ENCODE data around the gene ZDHHC14.
"Not testable (repeated sequence)": the region's sequence is repeated elsewhere in the genome, so short reads cannot be mapped to it uniquely, and the experiment has no call there.

The ZDHHC14 gene

DNA sequence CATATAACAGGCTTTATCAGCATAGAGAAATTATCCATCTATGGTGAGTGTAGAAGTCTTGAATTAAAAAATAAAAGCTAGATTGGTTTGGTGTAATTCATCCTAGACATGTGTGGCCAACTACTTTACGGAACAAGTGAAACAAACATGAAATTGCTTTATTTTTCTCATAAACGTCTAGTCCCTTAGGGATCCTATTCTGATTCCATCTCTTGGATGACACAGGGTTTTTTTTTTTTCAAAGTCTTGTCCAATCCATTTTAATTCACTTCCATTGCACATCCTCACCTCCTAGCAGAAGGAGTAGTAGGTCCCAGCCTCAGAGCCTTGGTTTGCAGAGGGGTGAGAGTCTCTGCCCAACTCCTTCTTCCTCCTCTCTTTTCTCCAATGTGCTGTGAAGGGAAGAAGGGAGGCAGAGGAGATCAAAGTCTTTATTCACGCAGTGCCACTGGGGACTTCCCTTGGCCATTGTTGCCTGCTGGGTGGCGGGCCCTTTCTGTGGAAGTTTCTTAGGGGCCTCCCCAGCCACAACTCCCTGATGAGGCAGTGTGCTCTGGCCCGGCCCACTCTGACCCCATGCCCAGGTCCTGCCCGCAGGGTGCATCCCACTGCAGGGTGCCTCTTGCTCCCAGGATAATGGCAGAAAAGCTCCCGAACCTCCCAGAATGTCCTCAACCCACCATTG lies 337.7 kb downstream of the ZDHHC14 start:
- TF ChIP-seq, protein P1, sequence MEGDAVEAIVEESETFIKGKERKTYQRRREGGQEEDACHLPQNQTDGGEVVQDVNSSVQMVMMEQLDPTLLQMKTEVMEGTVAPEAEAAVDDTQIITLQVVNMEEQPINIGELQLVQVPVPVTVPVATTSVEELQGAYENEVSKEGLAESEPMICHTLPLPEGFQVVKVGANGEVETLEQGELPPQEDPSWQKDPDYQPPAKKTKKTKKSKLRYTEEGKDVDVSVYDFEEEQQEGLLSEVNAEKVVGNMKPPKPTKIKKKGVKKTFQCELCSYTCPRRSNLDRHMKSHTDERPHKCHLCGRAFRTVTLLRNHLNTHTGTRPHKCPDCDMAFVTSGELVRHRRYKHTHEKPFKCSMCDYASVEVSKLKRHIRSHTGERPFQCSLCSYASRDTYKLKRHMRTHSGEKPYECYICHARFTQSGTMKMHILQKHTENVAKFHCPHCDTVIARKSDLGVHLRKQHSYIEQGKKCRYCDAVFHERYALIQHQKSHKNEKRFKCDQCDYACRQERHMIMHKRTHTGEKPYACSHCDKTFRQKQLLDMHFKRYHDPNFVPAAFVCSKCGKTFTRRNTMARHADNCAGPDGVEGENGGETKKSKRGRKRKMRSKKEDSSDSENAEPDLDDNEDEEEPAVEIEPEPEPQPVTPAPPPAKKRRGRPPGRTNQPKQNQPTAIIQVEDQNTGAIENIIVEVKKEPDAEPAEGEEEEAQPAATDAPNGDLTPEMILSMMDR (IDR thresholded peaks at IDR 0.05) = no peak
- no peak overlapping the region for H3K27ac ChIP-seq
- H3K36me3 ChIP-seq = no peaks in the 10 kb centered on the region
- H3K27me3 ChIP-seq = peaks cover 0 to 3% of the 10 kb centered on the region in 2 donors
- intact Hi-C loops (cut with DNase I; ENCODE audit: low total_unique reads) = no loop called here
- H3K4me3 ChIP-seq = no peak overlapping the region
- peaks cover 0 to 16% (median 4%) of the 10 kb centered on the region in 4 donors for H3K4me1 ChIP-seq
- no peak for DNase-seq
- H3K9me3 ChIP-seq = no peaks in the 10 kb centered on the region

DNA sequence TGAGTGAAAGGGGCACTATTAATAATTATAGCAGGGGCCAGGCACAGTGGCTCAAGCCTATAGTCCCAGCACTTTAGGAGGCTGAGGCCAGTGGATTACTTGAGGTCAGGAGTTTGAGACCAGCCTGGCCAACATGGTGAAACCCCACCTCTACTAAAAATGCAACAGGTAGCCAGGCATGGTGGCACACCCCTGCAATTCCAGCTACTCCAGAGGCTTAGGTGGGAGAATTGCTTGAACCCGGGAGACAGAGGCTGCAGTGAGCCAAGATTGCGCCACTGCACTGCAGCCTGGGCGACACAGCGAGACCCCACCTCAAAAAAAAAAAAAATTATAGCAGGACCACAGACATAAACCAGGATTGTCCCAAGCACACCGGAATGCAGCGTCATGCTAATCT lies 340.0 kb downstream of the ZDHHC14 start:
- H3K27me3 ChIP-seq; H3K27ac ChIP-seq; intact Hi-C loops (cut with DNase I; ENCODE audit: low total_unique reads); H3K4me3 ChIP-seq; DNase-seq; H3K36me3 ChIP-seq: not testable (repeated sequence)
- Histone ChIP-seq H3K9me3 (peaks cover 0 to 15% (median 4%) of the 10 kb centered on the region in 3 donors), H3K4me1 (peaks cover 0 to 11% (median 5%) of the 10 kb centered on the region in 4 donors)

DNA sequence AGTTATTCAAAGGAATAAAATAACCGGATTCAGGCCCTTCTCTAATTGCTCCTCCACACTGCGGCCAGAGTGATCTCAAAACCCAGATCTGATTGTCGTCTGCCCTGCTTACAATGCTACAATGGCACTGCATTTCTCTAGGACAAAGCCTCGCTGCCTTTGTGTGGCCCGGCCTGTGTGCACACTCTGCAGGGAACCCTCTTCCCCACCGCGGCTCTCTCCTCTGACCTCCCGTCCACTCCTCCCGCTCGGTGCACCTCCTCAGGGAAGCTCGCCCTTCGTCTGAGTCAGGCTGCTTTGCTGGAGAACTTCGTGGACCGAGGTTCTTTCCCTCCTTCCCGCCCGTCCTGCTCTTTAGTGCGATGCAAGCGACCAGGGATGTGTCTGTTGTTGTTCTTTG lies 340.4 kb downstream of the ZDHHC14 start:
- intact Hi-C loops (cut with DNase I; ENCODE audit: low total_unique reads) = no loop called here
- peaks cover 0 to 15% (median 4%) of the 10 kb centered on the region in 3 donors for H3K9me3 ChIP-seq
- no peak for DNase-seq
- peaks cover 0 to 10% (median 4%) of the 10 kb centered on the region in 4 donors for H3K4me1 ChIP-seq
- H3K36me3 ChIP-seq = no peaks in the 10 kb centered on the region
- H3K27me3 ChIP-seq = peaks cover 0 to 3% of the 10 kb centered on the region in 2 donors
- no peak overlapping the region for H3K27ac ChIP-seq
- H3K4me3 ChIP-seq = no peak overlapping the region
- TF ChIP-seq, protein P1 (IDR thresholded peaks at IDR 0.05) = no peak

DNA sequence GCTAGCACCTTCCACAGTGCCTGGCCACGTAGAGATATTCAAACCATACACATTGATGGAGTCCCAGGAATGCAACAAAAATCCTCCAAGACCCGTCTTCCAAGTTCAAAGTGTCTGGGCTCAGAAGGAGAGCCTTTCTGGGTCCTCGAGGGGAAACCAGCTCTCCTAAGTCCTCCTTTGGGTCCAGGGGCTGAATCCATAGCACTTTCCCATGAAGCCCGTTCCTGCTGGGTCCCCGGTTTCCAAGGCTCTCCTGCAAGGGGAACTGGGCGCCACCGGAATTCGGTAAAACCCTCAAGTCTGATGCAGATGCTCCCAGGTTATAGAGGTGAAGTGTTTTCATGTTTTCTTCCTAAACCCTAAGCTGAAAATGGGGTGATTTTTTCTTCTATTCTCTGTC lies 340.8 kb downstream of the ZDHHC14 start:
- intact Hi-C loops (cut with DNase I; ENCODE audit: low total_unique reads) = no loop called here
- Histone ChIP-seq H3K9me3 (peaks cover 0 to 15% (median 4%) of the 10 kb centered on the region in 3 donors), H3K27ac (no peak overlapping the region), H3K4me3 (no peak overlapping the region), H3K4me1 (peaks cover 0 to 13% (median 4%) of the 10 kb centered on the region in 4 donors), H3K36me3 (no peaks in the 10 kb centered on the region), H3K27me3 (peaks cover 0 to 3% of the 10 kb centered on the region in 2 donors)
- TF ChIP-seq, protein P1 (IDR thresholded peaks at IDR 0.05) = no peak
- no peak for DNase-seq

DNA sequence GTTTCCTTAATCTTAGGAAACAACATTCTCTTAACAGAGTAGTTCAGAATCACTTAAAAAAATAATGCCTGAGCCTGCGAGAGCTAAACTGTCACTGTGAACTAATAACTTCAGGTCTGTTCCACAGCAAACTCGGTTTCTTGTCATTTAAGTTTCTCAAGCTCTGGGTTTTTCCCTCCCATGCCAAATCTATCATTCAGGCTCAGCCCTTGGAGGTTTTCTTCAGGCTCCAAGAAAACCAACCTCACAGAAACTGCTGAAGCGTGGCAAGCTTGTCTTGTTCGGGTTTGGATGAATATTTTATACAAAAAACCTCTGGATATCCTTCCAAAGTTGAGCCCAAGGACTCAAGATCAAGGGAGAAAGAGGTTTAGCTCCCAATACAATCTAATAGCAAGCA lies 342.4 kb downstream of the ZDHHC14 start:
- Histone ChIP-seq H3K27ac (peak overlapping the region in 1 of 2 donors; percentile 24), H3K4me1 (peaks cover 0 to 13% (median 4%) of the 10 kb centered on the region in 4 donors), H3K4me3 (no peak overlapping the region), H3K36me3 (no peaks in the 10 kb centered on the region), H3K27me3 (peaks cover 0 to 3% of the 10 kb centered on the region in 2 donors), H3K9me3 (peaks cover 0 to 15% (median 4%) of the 10 kb centered on the region in 3 donors)
- TF ChIP-seq, protein P1 (IDR thresholded peaks at IDR 0.05) = no peak
- no peak for DNase-seq
- intact Hi-C loops (cut with DNase I; ENCODE audit: low total_unique reads) = no loop called here

DNA sequence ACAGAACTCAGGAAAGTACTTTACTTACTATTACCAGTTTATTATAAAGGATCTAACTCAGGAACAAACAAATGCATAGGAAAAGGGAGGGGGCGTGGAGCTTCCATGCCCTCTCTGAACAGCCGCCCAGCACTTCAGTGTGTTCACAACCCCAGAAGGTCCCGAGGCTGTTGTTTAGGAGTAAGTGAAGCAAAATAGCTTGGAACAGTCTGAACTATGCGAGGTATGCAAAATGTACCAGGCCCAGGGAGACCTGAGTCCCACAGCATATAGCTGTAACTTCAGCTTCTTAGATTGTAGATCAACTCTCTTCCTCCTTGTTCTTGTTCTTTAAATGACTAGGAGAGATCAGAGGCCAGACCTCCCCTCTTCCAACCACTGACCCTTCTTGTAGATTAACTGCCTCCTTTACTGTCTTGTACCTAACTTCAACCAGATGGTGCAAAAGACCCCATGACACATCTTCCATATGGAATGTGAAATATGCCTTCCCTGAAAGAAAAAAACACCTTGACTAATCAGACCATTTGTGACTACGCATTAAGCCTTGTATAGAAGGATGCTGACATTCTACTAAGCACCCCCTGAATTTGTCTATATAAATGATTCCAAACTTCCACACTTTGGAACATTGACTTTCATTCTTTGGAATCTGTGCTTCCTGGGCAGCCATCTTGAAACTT lies 343.3 kb downstream of the ZDHHC14 start:
- Histone ChIP-seq H3K9me3 (peaks cover 0 to 15% (median 4%) of the 10 kb centered on the region in 3 donors), H3K27ac (no peak overlapping the region), H3K4me3 (no peak overlapping the region), H3K36me3 (no peaks in the 10 kb centered on the region), H3K4me1 (peaks cover 0 to 8% (median 4%) of the 10 kb centered on the region in 4 donors), H3K27me3 (no peaks in the 10 kb centered on the region)
- TF ChIP-seq, protein P1 (IDR thresholded peaks at IDR 0.05) = no peak
- intact Hi-C loops (cut with DNase I; ENCODE audit: low total_unique reads) = no loop called here
- no peak for DNase-seq

All from tibial artery (tissue), 4 donors.